Measurements from ENCODE around the gene NME5.
"Not testable (repeated sequence)": the region's sequence is repeated elsewhere in the genome, so short reads cannot be mapped to it uniquely, and the experiment has no call there.

Gene NME5

GRCh38 chr5:138160706-138161105, 21.5 kb upstream of the NME5 start:
- no peak for TF ChIP-seq CTCF (IDR thresholded peaks at IDR 0.05; ENCODE audit: low read length, missing control alignments)
- DNase-seq (ENCODE audit: low read depth) = no peak
- no peak overlapping the region for H3K4me3 ChIP-seq (replicated peaks; ENCODE audit: low read depth, low read length)

GRCh38 chr5:138159666-138160065, 20.4 kb upstream of the NME5 start:
- no peak for DNase-seq (ENCODE audit: low read depth)
- H3K4me3 ChIP-seq (replicated peaks; ENCODE audit: low read depth, low read length) = no peak overlapping the region
- TF ChIP-seq CTCF (IDR thresholded peaks at IDR 0.05; ENCODE audit: low read length, missing control alignments) = no peak

- DNase-seq (ENCODE audit: low read depth) = peak; percentile 35
- H3K4me3 ChIP-seq (replicated peaks; ENCODE audit: low read depth, low read length) = no peak overlapping the region
- TF ChIP-seq CTCF (IDR thresholded peaks at IDR 0.05; ENCODE audit: low read length, missing control alignments) = no peak
These were observed 18.4 kb upstream of the NME5 start for GRCh38 chr5:138157626-138158025.

GRCh38 chr5:138155977-138156376, 16.7 kb upstream of the NME5 start:
- not testable (repeated sequence) for DNase-seq (ENCODE audit: low read depth); H3K4me3 ChIP-seq (replicated peaks; ENCODE audit: low read depth, low read length)

GRCh38 chr5:138149530-138149929, 10.3 kb upstream of the NME5 start:
- TF ChIP-seq CTCF (IDR thresholded peaks at IDR 0.05; ENCODE audit: low read length, missing control alignments) = no peak
- DNase-seq (ENCODE audit: low read depth) = peak; percentile 39
- no peak overlapping the region for H3K4me3 ChIP-seq (replicated peaks; ENCODE audit: low read depth, low read length)

- TF ChIP-seq CTCF (IDR thresholded peaks at IDR 0.05; ENCODE audit: low read length, missing control alignments) = no peak
- no peak overlapping the region for H3K4me3 ChIP-seq (replicated peaks; ENCODE audit: low read depth, low read length)
- peak; percentile 89 for DNase-seq (ENCODE audit: low read depth)
These were observed 9.6 kb upstream of the NME5 start for GRCh38 chr5:138148811-138149210.

- not testable (repeated sequence) for DNase-seq (ENCODE audit: low read depth); H3K4me3 ChIP-seq (replicated peaks; ENCODE audit: low read depth, low read length)
These were observed 4.3 kb upstream of the NME5 start for GRCh38 chr5:138143578-138143977.

GRCh38 chr5:138141734-138142133, 2.5 kb upstream of the NME5 start:
- TF ChIP-seq CTCF (IDR thresholded peaks at IDR 0.05; ENCODE audit: low read length, missing control alignments) = no peak
- no peak overlapping the region for H3K4me3 ChIP-seq (replicated peaks; ENCODE audit: low read depth, low read length)
- no peak for DNase-seq (ENCODE audit: low read depth)

All from fibroblast of pulmonary artery (primary cell).